ENCODE data around the gene GATA6. TPM values are rescaled to one million over a fixed set of nuclear protein-coding genes. Genes with fewer than 3 reads are reported as not detected.

Gene GATA6
- total and polyA plus RNA-seq, 10 of the 15 experiments (the other 5 are each of a cell fraction or from before 2014, with no cell fraction given) = 0.04 to 0.05 TPM; not detected in 8

- no peak for TF ChIP-seq POLR2AphosphoS2 (IDR thresholded peaks at IDR 0.05; ENCODE audit: low read depth, low read length)
- no peak for TF ChIP-seq NR2C1 (IDR thresholded peaks at IDR 0.05)
- TF ChIP-seq SMAD5 (IDR thresholded peaks at IDR 0.05; ENCODE audit: low read depth) = no peak
- TF ChIP-seq NFYB (IDR thresholded peaks at IDR 0.05; ENCODE audit: insufficient read depth, low read depth, low read length) = no peak
Measured at GRCh38 chr18:22193466-22193865, 24.1 kb downstream of the GATA6 start (continued).

GRCh38 chr18:22194151-22194598, 24.8 kb downstream of the GATA6 start:
- POLR2A ChIA-PET = no interaction called here
- no peaks in the 10 kb centered on the region for H4K20me1 ChIP-seq (ENCODE audit: control insufficient read depth, insufficient read depth)
- DNase-seq (ENCODE audit: low read depth, low spot score) (no peak), ATAC-seq (no peak), FAIRE-seq (no peak)
- H3K4me1 ChIP-seq (ENCODE audit: control insufficient read depth, insufficient read depth, low read length) = no peaks in the 10 kb centered on the region
- SMC1A ChIA-PET (ENCODE audit: uncharacterized antibody, unreplicated experiment) = no interaction called here
- H3K79me2 ChIP-seq (ENCODE audit: control insufficient read depth, insufficient read depth, low read length) = no peaks in the 10 kb centered on the region
- no TSS peak for BruUV-seq (replicated peaks)
- H3K9ac ChIP-seq (ENCODE audit: control insufficient read depth, insufficient read depth, low read length) = no peak overlapping the region
- H3K9me3 ChIP-seq (replicated peaks; ENCODE audit: control insufficient read depth, insufficient read depth, low read length) = no peaks in the 10 kb centered on the region
- no peaks in the 10 kb centered on the region for H3K36me3 ChIP-seq (ENCODE audit: control insufficient read depth in 2 of 2, insufficient read depth in 2 of 2, low read length in 1 of 2)
- intact Hi-C loops (cut with micrococcal nuclease; ENCODE audit: unreplicated experiment) (no loop called here), in situ Hi-C loops (cut with MboI) (no loop called here)
- no peaks in the 10 kb centered on the region for H3K27me3 ChIP-seq (replicated peaks in 1 of 2; ENCODE audit: control insufficient read depth in 2 of 2, insufficient read depth in 2 of 2, low read length in 1 of 2)
- H3K4me2 ChIP-seq (ENCODE audit: control insufficient read depth, insufficient read depth) = no peak overlapping the region
- H2AFZ ChIP-seq (ENCODE audit: control insufficient read depth, low read depth, low read length) = no peak overlapping the region
- CTCF ChIA-PET = no interaction called here
- H3K27ac ChIP-seq (ENCODE audit: control insufficient read depth, insufficient read depth) = no peak overlapping the region
- 33% methylated on average over 7 of the region's 7 CpGs for WGBS (ENCODE audit: insufficient coverage, insufficient replicate concordance, low lambda C conversion rate, missing lambda C conversion rate)
- no peak overlapping the region for H3K4me3 ChIP-seq
- RAD21 ChIA-PET (ENCODE audit: unreplicated experiment) = no interaction called here
- TF ChIP-seq EP300 (IDR thresholded peaks at IDR 0.05; ENCODE audit: borderline replicate concordance in 1 of 2, control insufficient read depth in 1 of 2, low read depth in 2 of 2, low read length in 2 of 2) (no peak), FOS (IDR thresholded peaks at IDR 0.05; ENCODE audit: borderline replicate concordance, extremely low read depth, insufficient read length) (no peak), DPF2 (IDR thresholded peaks at IDR 0.05) (no peak), ZBED1 (IDR thresholded peaks at IDR 0.05; ENCODE audit: borderline replicate concordance) (no peak), EED (IDR thresholded peaks at IDR 0.05; ENCODE audit: low read depth) (no peak), CUX1 (IDR thresholded peaks at IDR 0.05; ENCODE audit: insufficient replicate concordance, low read depth, low read length) (no peak), IKZF1 (conservative IDR thresholded peaks at IDR 0.05) (no peak), SMARCA5 (IDR thresholded peaks at IDR 0.05) (no peak), E4F1 (IDR thresholded peaks at IDR 0.05; ENCODE audit: borderline replicate concordance, partially characterized antibody) (no peak), NBN (IDR thresholded peaks at IDR 0.05) (no peak), IRF5 (IDR thresholded peaks at IDR 0.05; ENCODE audit: borderline replicate concordance) (no peak)

Measured in GM12878 (cell line).